Astrocyte of the spinal cord (primary cell): ENCODE results near the gene SLC13A3.

ENCODE experiments used
- DNase-seq: peaks from one replicate; pipeline ENCODE4 v3.0.0; 2011; ENCODE audit warnings: low read depth, low spot score
- H3K4me3 ChIP-seq: 2 replicates; pipeline ENCODE4 v1.5.1; 2011; ENCODE audit warnings: low read depth, mild to moderate bottlenecking, low read length, moderate library complexity
- CTCF ChIP-seq: IDR thresholded peaks from 2 replicates; pipeline ENCODE4 v1.5.1; 2012; ENCODE audit warnings: low read depth, mild to moderate bottlenecking, low read length, inconsistent platforms
- in situ Hi-C: cut with HindIII; loops from 2 replicates; pipeline ENCODE4 v1.10.0; 2017; ENCODE audit warnings: low sequenced_read_pairs

The SLC13A3 gene

GRCh38 chr20:46666818-46667515 lies 15.7 kb upstream of the SLC13A3 start:
- no peak for DNase-seq
- no peak overlapping the region for H3K4me3 ChIP-seq
- in situ Hi-C loops: no loop called here
- no peak for TF ChIP-seq CTCF

GRCh38 chr20:46666306-46666705 lies 15.0 kb upstream of the SLC13A3 start:
- in situ Hi-C loops: no loop called here
- DNase-seq: no peak
- no peak overlapping the region for H3K4me3 ChIP-seq
- TF ChIP-seq CTCF: no peak

- DNase-seq: no peak
- H3K4me3 ChIP-seq: no peak overlapping the region
- no peak for TF ChIP-seq CTCF
- in situ Hi-C loops: no loop called here
Measured at GRCh38 chr20:46665602-46666001, 14.3 kb upstream of the SLC13A3 start.

- H3K4me3 ChIP-seq: no peak overlapping the region
- DNase-seq: no peak
- in situ Hi-C loops: no loop called here
- no peak for TF ChIP-seq CTCF
Measured at GRCh38 chr20:46663531-46663930, 12.3 kb upstream of the SLC13A3 start.

GRCh38 chr20:46661659-46662058 lies 10.4 kb upstream of the SLC13A3 start:
- no peak overlapping the region for H3K4me3 ChIP-seq
- no peak for DNase-seq
- no peak for TF ChIP-seq CTCF
- in situ Hi-C loops: no loop called here

- in situ Hi-C loops: no loop called here
- DNase-seq: no peak
- TF ChIP-seq CTCF: no peak
- no peak overlapping the region for H3K4me3 ChIP-seq
Measured at GRCh38 chr20:46660487-46660886, 9.2 kb upstream of the SLC13A3 start.
